Spinal cord (tissue), 10 donors: ENCODE data around the gene WLS. TPM values are rescaled to one million over a fixed set of nuclear protein-coding genes. Genes with fewer than 3 reads are reported as not detected.
A peak's percentile ranks its signal among the peaks of the same experiment; 100 is the strongest.

Source experiments
- DNase-seq, 6 donors: peaks; one replicate each; pipeline versions ENCODE4 v3.0.0 to v3.0.0-alpha.2; 2013 to 2015; ENCODE audit warnings: low spot score in 6 of 6, low read depth in 4 of 6
- H3K27ac ChIP-seq: one replicate; pipeline ENCODE4 v1.5.1; 2013; ENCODE audit warnings: low read depth, low read length, control low read depth
- H3K27me3 ChIP-seq: one replicate; pipeline ENCODE4 v1.6.1; 2013; ENCODE audit warnings: low read length; ENCODE audit not compliant: control insufficient read depth, insufficient read depth
- H3K36me3 ChIP-seq: one replicate; pipeline ENCODE4 v1.6.1; 2013; ENCODE audit warnings: low read length; ENCODE audit not compliant: control insufficient read depth, insufficient read depth
- H3K4me1 ChIP-seq: one replicate; pipeline ENCODE4 v1.6.1; 2013; ENCODE audit warnings: low read length; ENCODE audit not compliant: control insufficient read depth, insufficient read depth
- H3K4me3 ChIP-seq: one replicate; pipeline ENCODE4 v1.5.1; 2013; ENCODE audit warnings: low read depth, low read length, control low read depth
- H3K9me3 ChIP-seq: one replicate; pipeline ENCODE4 v1.6.1; 2013; ENCODE audit warnings: low read length; ENCODE audit not compliant: control insufficient read depth, insufficient read depth
- WGBS: methylation state at CpG from one replicate; pipeline ENCODE4 v1.1.5; 2013; ENCODE audit warnings: missing lambda C conversion rate; ENCODE audit not compliant: insufficient coverage; 5-methylcytosine and 5-hydroxymethylcytosine counted together
- polyA plus RNA-seq, 2 donors: library from polyadenylated mRNA; unstranded; fragments of 120-200 nt; gene quantifications; one replicate each; pipeline ENCODE4 v1.2.1, GENCODE V29; 2013; ENCODE audit not compliant: insufficient read length in 2 of 2
- small RNA-seq: library from RNA; depleted of rRNA; stranded (forward); fragments of <200 nt; gene quantifications from one replicate; pipeline ENCODE3, GENCODE V24; 2014; ENCODE audit warnings: low replicate concordance
- total RNA-seq, 2 donors: library from RNA; depleted of rRNA in 1 of 2; stranded (reverse); fragments of 120-200 nt in 1 of 2; fragments of >200 nt in 1 of 2; gene quantifications; one replicate each; pipeline versions ENCODE4 v1.2.3 to v1.2.4, GENCODE V29; 2013 to 2014
- donor health status: healthy.

The WLS gene
- total and polyA plus RNA-seq, 4 donors = 90.4 to 209 (median 124) TPM

DNA sequence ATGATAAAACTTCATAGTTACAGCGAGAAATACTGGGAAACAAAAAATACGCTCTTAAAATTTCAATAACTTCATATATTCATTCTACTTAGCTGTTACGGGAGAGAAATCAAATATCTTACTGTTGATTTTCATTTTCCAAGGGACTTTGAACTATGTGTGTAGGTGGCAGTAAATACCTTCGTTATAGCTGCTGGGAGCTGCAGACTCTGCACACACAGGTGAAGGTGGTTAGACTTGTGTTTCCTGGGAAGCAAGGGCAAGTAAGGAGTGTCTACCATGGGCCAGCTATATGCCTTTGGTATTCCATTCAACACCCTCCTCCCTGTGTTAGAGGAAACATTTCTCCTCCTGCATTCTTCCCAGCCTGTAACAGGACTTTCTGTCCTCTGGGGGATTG is 130.5 kb downstream of the WLS start:
- DNase-seq = no peak
- Histone ChIP-seq H3K27me3 (no peaks in the 10 kb centered on the region), H3K4me1 (peaks cover 11% of the 10 kb centered on the region), H3K9me3 (no peaks in the 10 kb centered on the region), H3K36me3 (no peaks in the 10 kb centered on the region), H3K27ac (no peak overlapping the region), H3K4me3 (no peak overlapping the region)
- WGBS = no CpG with 5 or more reads among the region's 4 CpGs

DNA sequence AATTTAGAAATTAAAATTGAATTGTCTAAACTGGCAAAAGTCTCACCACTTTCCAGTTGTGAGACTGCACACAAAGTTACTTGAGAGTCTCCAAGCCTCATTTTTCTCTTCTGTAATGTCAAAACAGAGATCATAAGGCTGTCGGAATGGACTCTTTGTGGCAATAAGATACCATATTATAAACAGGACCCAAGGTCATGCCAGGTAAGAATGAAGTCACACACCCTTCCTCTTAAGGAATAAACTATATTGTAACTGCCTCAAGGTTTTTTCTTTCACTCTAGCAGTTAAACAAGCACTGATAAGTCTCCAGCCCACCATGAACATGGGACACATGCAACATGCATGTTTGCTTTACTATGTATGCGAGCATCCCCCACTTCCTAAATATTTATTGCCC is 131.8 kb downstream of the WLS start:
- H3K9me3 ChIP-seq = no peaks in the 10 kb centered on the region
- no peaks in the 10 kb centered on the region for H3K27me3 ChIP-seq
- no peak for DNase-seq
- peaks cover 11% of the 10 kb centered on the region for H3K4me1 ChIP-seq
- no peak overlapping the region for H3K4me3 ChIP-seq
- H3K36me3 ChIP-seq = no peaks in the 10 kb centered on the region
- H3K27ac ChIP-seq = no peak overlapping the region
- 90% methylated on average over 1 of the region's 2 CpGs for WGBS

- no peak overlapping the region for H3K27ac ChIP-seq
- H3K4me1 ChIP-seq = no peaks in the 10 kb centered on the region
- H3K36me3 ChIP-seq = no peaks in the 10 kb centered on the region
- no peak overlapping the region for H3K4me3 ChIP-seq
- H3K27me3 ChIP-seq = no peaks in the 10 kb centered on the region
- no peak for DNase-seq
- no peaks in the 10 kb centered on the region for H3K9me3 ChIP-seq
These were observed 138.6 kb downstream of the WLS start for GRCh38 chr1:68093737-68094136.

DNA sequence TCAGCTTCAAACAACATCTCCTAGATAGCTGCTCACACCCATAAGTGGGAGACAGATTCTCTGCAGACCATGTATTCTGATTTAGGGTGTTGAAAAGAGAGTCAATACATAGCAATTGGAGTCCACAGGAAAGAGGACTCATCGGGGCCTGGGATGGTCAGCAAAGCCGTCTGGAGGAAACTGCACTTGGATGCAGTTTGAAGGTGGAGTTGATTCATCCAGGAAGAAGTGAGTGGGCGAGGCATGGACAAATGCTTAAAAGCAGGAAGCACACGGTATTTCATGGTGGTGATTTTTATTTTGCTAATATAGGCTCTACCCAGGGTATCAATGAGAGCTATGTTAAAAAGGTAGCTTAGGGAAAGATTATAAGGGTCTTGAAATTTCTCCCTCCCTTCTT is 145.1 kb downstream of the WLS start:
- no peak for DNase-seq
- H3K36me3 ChIP-seq = no peaks in the 10 kb centered on the region

GRCh38 chr1:68085752-68086151 is 146.6 kb downstream of the WLS start:
- Histone ChIP-seq H3K4me3 (no peak overlapping the region), H3K27me3 (no peaks in the 10 kb centered on the region), H3K9me3 (no peaks in the 10 kb centered on the region), H3K36me3 (no peaks in the 10 kb centered on the region), H3K4me1 (no peaks in the 10 kb centered on the region), H3K27ac (no peak overlapping the region)
- WGBS = no CpG with 5 or more reads among the region's 1 CpG
- DNase-seq = no peak

More for the DNA sequence above, 145.1 kb downstream of the WLS start:
- no peak overlapping the region for H3K4me3 ChIP-seq
- H3K4me1 ChIP-seq = no peaks in the 10 kb centered on the region
- no peaks in the 10 kb centered on the region for H3K27me3 ChIP-seq
- no peak overlapping the region for H3K27ac ChIP-seq
- no peaks in the 10 kb centered on the region for H3K9me3 ChIP-seq
- WGBS = 92% methylated on average over 3 of the region's 4 CpGs

GRCh38 chr1:68083686-68084085 is 148.6 kb downstream of the WLS start:
- Histone ChIP-seq H3K9me3 (no peaks in the 10 kb centered on the region), H3K4me3 (no peak overlapping the region), H3K27me3 (no peaks in the 10 kb centered on the region), H3K4me1 (no peaks in the 10 kb centered on the region), H3K36me3 (no peaks in the 10 kb centered on the region), H3K27ac (no peak overlapping the region)
- DNase-seq = no peak
- 74% methylated on average over 2 of the region's 2 CpGs for WGBS

DNA sequence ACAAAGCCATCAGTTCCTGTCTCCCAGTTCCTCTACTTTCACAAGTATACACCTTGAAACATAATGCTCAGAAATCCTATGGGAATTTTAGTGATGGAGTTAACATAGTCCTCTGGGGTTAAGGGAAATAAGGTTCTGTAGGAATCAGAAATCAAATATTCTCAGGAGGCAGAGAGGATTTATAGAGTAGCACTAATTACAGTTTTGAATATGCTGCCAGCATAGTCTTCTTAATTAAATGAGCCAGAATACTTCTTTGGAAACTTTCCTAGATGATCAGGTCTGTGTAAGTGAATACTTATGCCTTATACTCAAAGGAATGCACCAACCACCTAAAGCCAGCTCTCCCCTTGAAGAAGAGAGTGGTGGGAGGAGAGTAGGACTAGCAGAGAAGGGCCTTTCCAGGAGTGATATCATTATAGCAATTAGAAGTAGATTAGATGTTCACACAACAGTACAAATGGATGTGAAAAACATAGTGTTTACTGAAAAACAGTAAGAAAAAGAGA is 150.5 kb downstream of the WLS start:
- no peak for DNase-seq
- Histone ChIP-seq H3K36me3 (no peaks in the 10 kb centered on the region), H3K9me3 (no peaks in the 10 kb centered on the region)

GRCh38 chr1:68078647-68079046 is 153.7 kb downstream of the WLS start:
- no peak overlapping the region for H3K4me3 ChIP-seq
- H3K36me3 ChIP-seq = no peaks in the 10 kb centered on the region
- no peak overlapping the region for H3K27ac ChIP-seq
- no peak for DNase-seq
- no peaks in the 10 kb centered on the region for H3K4me1 ChIP-seq
- WGBS = 57% methylated on average over 2 of the region's 2 CpGs
- H3K27me3 ChIP-seq = no peaks in the 10 kb centered on the region
- no peaks in the 10 kb centered on the region for H3K9me3 ChIP-seq

More for the DNA sequence above, 150.5 kb downstream of the WLS start:
- Histone ChIP-seq H3K4me3 (no peak overlapping the region), H3K27ac (no peak overlapping the region), H3K27me3 (no peaks in the 10 kb centered on the region), H3K4me1 (no peaks in the 10 kb centered on the region)

Small RNA genes within 50 kb of the gene (small RNA-seq; reads per million reads assigned to genes)
- gene COX6B1P7 (not detected), gene MIR1262 (0.77 reads per million, percentile 72 among the genes with 10 or more reads in this experiment)

Other genes with a start within 250 kb of the WLS start
- gene DIRAS3, start 181.9 kb downstream of the WLS start, total RNA-seq = 1 to 10 TPM; 3.6 to 6.2 TPM
- gene DIRAS3, start 181.9 kb downstream of the WLS start, polyA plus RNA-seq = 10 to 100 TPM; 14.6 to 17.2 TPM
- gene RPE65, start 217.4 kb upstream of the WLS start, total RNA-seq = 1 to 10 TPM; 4.0 TPM
- 1 to 10 TPM; 3.7 TPM for gene RPE65, start 217.4 kb upstream of the WLS start, polyA plus RNA-seq